ENCODE results near the gene PPDPF. TPM values are rescaled to one million over a fixed set of nuclear protein-coding genes. Genes with fewer than 3 reads are reported as not detected.
"Not testable (repeated sequence)": the region's sequence is repeated elsewhere in the genome, so short reads cannot be mapped to it uniquely, and the experiment has no call there.

PPDPF gene
- total and polyA plus RNA-seq, 3 donors from 2014 or later = 207 to 529 (median 431) TPM

- Histone ChIP-seq H3K27ac (no peak overlapping the region), H3K36me3 (ENCODE audit: low read depth, missing control alignments) (no peaks in the 10 kb centered on the region), H3K4me1 (peaks cover 6% of the 10 kb centered on the region), H3K9me3 (no peaks in the 10 kb centered on the region), H3K27me3 (no peaks in the 10 kb centered on the region), H3K4me3 (no peak overlapping the region)
- TF ChIP-seq POLR2A (IDR thresholded peaks at IDR 0.05) = no peak
- no peak for TF ChIP-seq CTCF (IDR thresholded peaks at IDR 0.05)
- 96 to 100% methylated on average over 3 to 45 of the region's 45 CpGs for WGBS, 2 donors
- intact Hi-C loops (cut with DNase I; ENCODE audit: low total_unique reads) = no loop called here
- no peak for DNase-seq
These were observed 35.3 kb downstream of the PPDPF start for GRCh38 chr20:63555661-63556381.

- intact Hi-C loops (cut with DNase I; ENCODE audit: low total_unique reads) = no loop called here
- WGBS, 2 donors = 73 to 80% methylated on average over 23 of the region's 23 CpGs
- Histone ChIP-seq H3K9me3 (no peaks in the 10 kb centered on the region), H3K4me1 (peaks cover 6% of the 10 kb centered on the region), H3K36me3 (ENCODE audit: low read depth, missing control alignments) (no peaks in the 10 kb centered on the region), H3K4me3 (no peak overlapping the region), H3K27me3 (no peaks in the 10 kb centered on the region), H3K27ac (no peak overlapping the region)
- no peak for TF ChIP-seq POLR2A (IDR thresholded peaks at IDR 0.05)
- TF ChIP-seq CTCF (IDR thresholded peaks at IDR 0.05) = no peak
- no peak for DNase-seq
These were observed 36.4 kb downstream of the PPDPF start for GRCh38 chr20:63556873-63557478.

GRCh38 chr20:63557481-63557891 lies 36.9 kb downstream of the PPDPF start:
- intact Hi-C loops (cut with DNase I; ENCODE audit: low total_unique reads) = no loop called here
- Histone ChIP-seq H3K27me3 (no peaks in the 10 kb centered on the region), H3K36me3 (ENCODE audit: low read depth, missing control alignments) (no peaks in the 10 kb centered on the region), H3K4me3 (no peak overlapping the region), H3K4me1 (peaks cover 6% of the 10 kb centered on the region), H3K27ac (no peak overlapping the region), H3K9me3 (no peaks in the 10 kb centered on the region)
- TF ChIP-seq CTCF (IDR thresholded peaks at IDR 0.05) = no peak
- no peak for TF ChIP-seq POLR2A (IDR thresholded peaks at IDR 0.05)
- DNase-seq = no peak
- 89 to 95% methylated on average over 17 to 19 of the region's 19 CpGs for WGBS, 2 donors

GRCh38 chr20:63558804-63559484 lies 38.4 kb downstream of the PPDPF start:
- intact Hi-C loops (cut with DNase I; ENCODE audit: low total_unique reads) = no loop called here
- TF ChIP-seq CTCF (IDR thresholded peaks at IDR 0.05) (no peak), POLR2A (IDR thresholded peaks at IDR 0.05) (no peak)
- no peak for DNase-seq
- no peaks in the 10 kb centered on the region for H3K36me3 ChIP-seq (ENCODE audit: low read depth, missing control alignments)
- 94 to 97% methylated on average over 8 to 14 of the region's 14 CpGs for WGBS, 2 donors
- H3K9me3 ChIP-seq = no peaks in the 10 kb centered on the region
- no peaks in the 10 kb centered on the region for H3K27me3 ChIP-seq
- no peak overlapping the region for H3K27ac ChIP-seq
- no peak overlapping the region for H3K4me3 ChIP-seq
- peaks cover 2% of the 10 kb centered on the region for H3K4me1 ChIP-seq

- DNase-seq; H3K36me3 ChIP-seq (ENCODE audit: low read depth, missing control alignments); intact Hi-C loops (cut with DNase I; ENCODE audit: low total_unique reads); H3K27me3 ChIP-seq; H3K27ac ChIP-seq; H3K9me3 ChIP-seq; H3K4me1 ChIP-seq; H3K4me3 ChIP-seq: not testable (repeated sequence)
- WGBS, 2 donors = 80 to 95% methylated on average over 5 to 31 of the region's 31 CpGs
These were observed 39.1 kb downstream of the PPDPF start for GRCh38 chr20:63559485-63560332.

Measured in testis (tissue), 3 donors.